H1 (cell line): ENCODE data around the gene TRMT44.

ENCODE experiments used
- CREB1 ChIP-seq: IDR thresholded peaks from 2 replicates; pipeline ENCODE4 v1.6.1; 2012; ENCODE audit warnings: inconsistent platforms
- NANOG ChIP-seq: IDR thresholded peaks from 2 replicates; pipeline ENCODE4 v1.6.1; 2011; ENCODE audit warnings: low read length, low read depth, mild to moderate bottlenecking, inconsistent platforms; ENCODE audit not compliant: insufficient read depth, poor library complexity, severe bottlenecking
- POLR2AphosphoS5 ChIP-seq: IDR thresholded peaks from 2 replicates; pipeline ENCODE4 v1.6.1; 2011; ENCODE audit warnings: low read depth, low read length
- RFX5 ChIP-seq: IDR thresholded peaks from 2 replicates; pipeline ENCODE4 v1.6.1; 2011; ENCODE audit warnings: low read depth, low read length, improper control_type of control experiment, borderline replicate concordance
- SUZ12 ChIP-seq: fragments of 200-600 bp; sonication (generic); IDR thresholded peaks from 2 replicates; pipeline ENCODE4 v1.6.1; 2012; ENCODE audit warnings: mild to moderate bottlenecking, inconsistent platforms, low read length, moderate library complexity, mixed read lengths
- TF ChIP-seq, protein P1 (sequence below), 3 experiments: IDR thresholded peaks; 1 replicate in 2 of 3; 2 replicates in 1 of 3; pipeline versions ENCODE4 v1.5.1 to v1.6.1; 2011; ENCODE audit warnings: low read length in 3 of 3, mild to moderate bottlenecking in 3 of 3, inconsistent platforms in 2 of 3, low read depth in 1 of 3, moderate library complexity in 1 of 3; ENCODE audit not compliant: insufficient read depth in 1 of 3; ENCODE audit errors: control extremely low read depth in 1 of 3

DNA sequence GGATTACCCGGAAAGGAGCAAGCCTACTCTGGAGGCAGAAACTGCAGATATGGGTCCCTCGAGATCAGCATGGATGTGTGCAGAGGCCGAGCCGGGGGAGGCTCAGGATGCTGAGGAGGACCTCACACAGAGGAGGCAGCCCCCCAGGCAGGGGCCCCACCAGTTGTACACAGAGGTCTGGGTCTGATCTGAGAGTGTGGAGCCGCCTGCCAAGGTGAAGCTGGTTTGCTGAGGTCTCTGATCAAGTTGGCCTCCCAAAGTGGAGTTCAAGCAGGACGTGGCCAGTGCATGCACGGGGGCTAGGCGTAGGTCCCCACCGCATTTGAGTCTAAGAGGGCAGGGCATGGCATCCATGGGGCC, 35.1 kb upstream of the TRMT44 start:
- TF ChIP-seq, protein P1, sequence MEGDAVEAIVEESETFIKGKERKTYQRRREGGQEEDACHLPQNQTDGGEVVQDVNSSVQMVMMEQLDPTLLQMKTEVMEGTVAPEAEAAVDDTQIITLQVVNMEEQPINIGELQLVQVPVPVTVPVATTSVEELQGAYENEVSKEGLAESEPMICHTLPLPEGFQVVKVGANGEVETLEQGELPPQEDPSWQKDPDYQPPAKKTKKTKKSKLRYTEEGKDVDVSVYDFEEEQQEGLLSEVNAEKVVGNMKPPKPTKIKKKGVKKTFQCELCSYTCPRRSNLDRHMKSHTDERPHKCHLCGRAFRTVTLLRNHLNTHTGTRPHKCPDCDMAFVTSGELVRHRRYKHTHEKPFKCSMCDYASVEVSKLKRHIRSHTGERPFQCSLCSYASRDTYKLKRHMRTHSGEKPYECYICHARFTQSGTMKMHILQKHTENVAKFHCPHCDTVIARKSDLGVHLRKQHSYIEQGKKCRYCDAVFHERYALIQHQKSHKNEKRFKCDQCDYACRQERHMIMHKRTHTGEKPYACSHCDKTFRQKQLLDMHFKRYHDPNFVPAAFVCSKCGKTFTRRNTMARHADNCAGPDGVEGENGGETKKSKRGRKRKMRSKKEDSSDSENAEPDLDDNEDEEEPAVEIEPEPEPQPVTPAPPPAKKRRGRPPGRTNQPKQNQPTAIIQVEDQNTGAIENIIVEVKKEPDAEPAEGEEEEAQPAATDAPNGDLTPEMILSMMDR (IDR thresholded peaks at IDR 0.05; ENCODE audit: control extremely low read depth in 1 of 3, insufficient read depth in 1 of 3, low read depth in 1 of 3, low read length in 3 of 3): no peak
- TF ChIP-seq CREB1: no peak
- TF ChIP-seq SUZ12: no peak
- no peak for TF ChIP-seq NANOG
- TF ChIP-seq RFX5: no peak
- no peak for TF ChIP-seq POLR2AphosphoS5
